K562 (cell line): ENCODE measurements around the gene TDRD3. TPM values are rescaled to one million over a fixed set of nuclear protein-coding genes. Genes with fewer than 3 reads are reported as not detected.

ENCODE experiments used
- ATAC-seq: fragments of 200-7000 bp; cut with Tn5 transposase; 3 replicates; pipeline ENCODE4 v1.9.1; 2020; ENCODE audit warnings: moderate library complexity
- BruUV-seq: library from RNA; stranded (reverse); fragments of 400-500 nt; replicated peaks from 2 replicates; lab custom pipeline; 2021; lab: Mats Ljungman, UMichigan
- CTCF ChIA-PET: fragments of 300-600 bp; formaldehyde crosslinking; extraction: SDS; loops from one replicate; lab custom pipeline; 2021; ENCODE audit warnings: low intra/inter-chr PET ratio; lab: Yijun Ruan, JAX
- POLR2A ChIA-PET: fragments of 300-600, 350-650 bp; sonication (Branson Sonifier 250); formaldehyde crosslinking; extraction: SDS; loops from one replicate; lab custom pipeline; 2021; ENCODE audit warnings: antibody characterized with exemption, inconsistent platforms; lab: Yijun Ruan, JAX
- DNase-seq, 4 experiments: peaks; one replicate each; pipeline versions ENCODE4 v3.0.0 to v3.0.0-alpha.2; 2011 to 2018; ENCODE audit warnings: low spot score in 3 of 4, mixed read lengths in 3 of 4; ENCODE audit errors: extremely low read depth in 1 of 4
- FAIRE-seq: peaks from 2 replicates; lab custom pipeline; 2011; peaks lifted over from hg19 to GRCh38; lab: Jason Lieb, UNC
- H2AFZ ChIP-seq: 2 replicates; pipeline ENCODE4 v1.6.0; 2011; ENCODE audit warnings: low read depth, low read length, control low read depth, inconsistent platforms
- H3K27ac ChIP-seq: fragments of 200-600 bp; 3 replicates; pipeline ENCODE4 v1.8.0; 2011; ENCODE audit warnings: low read depth, mild to moderate bottlenecking, control low read depth, inconsistent platforms, low read length, moderate library complexity, mixed read lengths; ENCODE audit errors: extremely low read depth
- H3K27me3 ChIP-seq, 2 experiments: fragments of 300-600 bp in 1 of 2; 2 replicates in 1 of 2; 3 replicates in 1 of 2; pipeline versions ENCODE4 v1.6.0 to v1.8.0; 2011; ENCODE audit warnings: inconsistent platforms in 2 of 2, low read length in 2 of 2, mild to moderate bottlenecking in 1 of 2, mixed read lengths in 1 of 2, moderate library complexity in 1 of 2; ENCODE audit not compliant: control insufficient read depth in 2 of 2, insufficient read depth in 2 of 2
- H3K36me3 ChIP-seq: fragments of 300-600 bp; 3 replicates; pipeline ENCODE4 v1.8.0; 2011; ENCODE audit warnings: mild to moderate bottlenecking, low read length, inconsistent platforms; ENCODE audit not compliant: control insufficient read depth, insufficient read depth
- H3K4me1 ChIP-seq, 2 experiments: fragments of 200-600 bp in 1 of 2; replicated peaks in 1 of 2; 2 replicates in 1 of 2; 3 replicates in 1 of 2; pipeline versions ENCODE4 v1.5.1 to v1.8.0; 2011; ENCODE audit warnings: inconsistent platforms in 2 of 2, low read length in 2 of 2, mild to moderate bottlenecking in 1 of 2, mixed read lengths in 1 of 2, moderate library complexity in 1 of 2; ENCODE audit not compliant: control insufficient read depth in 2 of 2, insufficient read depth in 2 of 2
- H3K4me2 ChIP-seq: 2 replicates; pipeline ENCODE4 v1.6.1; 2011; ENCODE audit warnings: low read length, control low read depth, inconsistent platforms, mixed read lengths; ENCODE audit not compliant: insufficient read depth
- H3K4me3 ChIP-seq: fragments of 200-600 bp; sonication (generic), shearing (Covaris generic); 2 replicates; pipeline ENCODE4 v1.5.1; 2016; ENCODE audit warnings: control low read depth, inconsistent platforms
- H3K79me2 ChIP-seq: fragments of 200-600 bp; 3 replicates; pipeline ENCODE4 v1.8.0; 2011; ENCODE audit warnings: low read length, inconsistent platforms; ENCODE audit not compliant: control insufficient read depth, insufficient read depth
- H3K9ac ChIP-seq, 2 experiments: 2 replicates each; pipeline versions ENCODE4 v1.6.0 to v1.6.1; 2011; ENCODE audit warnings: low read depth in 2 of 2, low read length in 2 of 2, control low read depth in 1 of 2, inconsistent platforms in 1 of 2, mild to moderate bottlenecking in 1 of 2, mixed read lengths in 1 of 2; ENCODE audit not compliant: insufficient read depth in 1 of 2
- H3K9me1 ChIP-seq: one replicate; pipeline ENCODE4 v1.6.0; 2011; ENCODE audit warnings: inconsistent platforms, mild to moderate bottlenecking, low read length, moderate library complexity; ENCODE audit not compliant: control insufficient read depth, insufficient read depth
- H3K9me3 ChIP-seq: replicated peaks from 2 replicates; pipeline ENCODE4 v1.5.1; 2011; ENCODE audit warnings: low read depth, low read length, inconsistent platforms; ENCODE audit not compliant: control insufficient read depth, insufficient read depth
- H4K20me1 ChIP-seq: replicated peaks from 2 replicates; pipeline ENCODE4 v1.6.1; 2011; ENCODE audit warnings: low read length, inconsistent platforms, mixed read lengths; ENCODE audit not compliant: control insufficient read depth, insufficient read depth
- BHLHE40 ChIP-seq: IDR thresholded peaks from 2 replicates; pipeline ENCODE4 v1.6.1; 2011; ENCODE audit warnings: low read length, improper control_type of control experiment
- GMEB1 ChIP-seq: fragments of 250-450 bp; sonication (Bioruptor Pico); IDR thresholded peaks from 2 replicates; pipeline ENCODE4 v1.4.0; 2020; ENCODE audit warnings: mild to moderate bottlenecking
- HNRNPLL ChIP-seq: fragments of 200-400 bp; formaldehyde crosslinking; IDR thresholded peaks from 2 replicates; pipeline ENCODE4 v1.6.1; 2017; ENCODE audit warnings: low read length, low read depth, mild to moderate bottlenecking; ENCODE audit not compliant: poor library complexity, severe bottlenecking
- JUNB ChIP-seq: fragments of 450-650 bp; formaldehyde crosslinking; conservative IDR thresholded peaks from 2 replicates; pipeline ENCODE4 v1.4.0; 2020; ENCODE audit warnings: mild to moderate bottlenecking
- POLR2AphosphoS2 ChIP-seq: IDR thresholded peaks from 2 replicates; pipeline ENCODE4 v1.6.1; 2012; ENCODE audit warnings: low read length, improper control_type of control experiment
- RB1 ChIP-seq: fragments of 450-650 bp; IDR thresholded peaks from 2 replicates; pipeline ENCODE4 v1.6.1; 2017; ENCODE audit warnings: low read depth, mild to moderate bottlenecking
- SNIP1 ChIP-seq: fragments of 450-650 bp; IDR thresholded peaks from 2 replicates; pipeline ENCODE4 v1.7.1; 2017; ENCODE audit warnings: low read depth, mild to moderate bottlenecking
- ZFX ChIP-seq: sonication (generic); formaldehyde crosslinking; IDR thresholded peaks from 2 replicates; pipeline ENCODE4 v1.8.0; 2022; ENCODE audit warnings: mild to moderate bottlenecking, missing genetic modification reagents, moderate library complexity
- ZNF277 ChIP-seq: fragments of 250-450 bp; sonication (Bioruptor Pico); IDR thresholded peaks from 2 replicates; pipeline ENCODE4 v1.8.0; 2022; ENCODE audit warnings: inconsistent platforms, mild to moderate bottlenecking, moderate library complexity, borderline replicate concordance
- ZSCAN32 ChIP-seq: fragments of 450-650 bp; formaldehyde crosslinking; IDR thresholded peaks from 2 replicates; pipeline ENCODE4 v1.4.0; 2020; ENCODE audit warnings: mild to moderate bottlenecking, moderate library complexity
- WGBS: fragments of 100-300 bp; shearing (Covaris generic); methylation state at CpG from one replicate; pipeline ENCODE4 v1.1.6; 2016; ENCODE audit warnings: low coverage, mixed read lengths; ENCODE audit not compliant: insufficient coverage; ENCODE audit errors: missing lambda C conversion rate; 5-methylcytosine and 5-hydroxymethylcytosine counted together
- in situ Hi-C: fragments of 300-500 bp; cut with MboI; formaldehyde crosslinking; loops from 4 replicates; pipeline ENCODE4 v1.15.0; 2018; ENCODE audit warnings: inconsistent platforms, mixed read lengths
- intact Hi-C: fragments of 100-400 bp; cut with micrococcal nuclease; formaldehyde crosslinking; loops from 2 replicates; pipeline ENCODE4 v1.14.2; 2022
- polyA plus RNA-seq, 8 experiments: library from polyadenylated mRNA; depleted of rRNA in 4 of 8; stranded (reverse) in 5 of 8; unstranded in 3 of 8; fragments of >200 nt; fragmentation: Nextera tagmentation in 2 of 8; fragmentation: Illumina TruSeq in 1 of 8; extraction: Ambion mirVana in 2 of 8; extraction: Trizol in 1 of 8; gene quantifications; 2 replicates each; pipeline versions ENCODE4 v1.2.1 to v1.2.3, GENCODE V29; 2011 to 2014; ENCODE audit warnings: inconsistent platforms in 1 of 8, missing spikeins in 1 of 8
- total RNA-seq, 7 experiments: library from RNA; depleted of rRNA in 6 of 7; stranded (reverse); fragments of >200 nt in 6 of 7; fragmentation: Illumina TruSeq in 2 of 7; extraction: Trizol in 2 of 7; gene quantifications; 2 replicates each; pipeline versions ENCODE4 v1.2.1 to v1.2.3, GENCODE V29; 2011 to 2021; ENCODE audit warnings: low replicate concordance in 1 of 7
- TF ChIP-seq, protein P1 (sequence below): fragments of 450-650 bp; formaldehyde crosslinking; IDR thresholded peaks from 2 replicates; pipeline ENCODE4 v1.4.0; 2020; ENCODE audit warnings: mild to moderate bottlenecking, mixed read lengths

The TDRD3 gene
- total and polyA plus RNA-seq, 9 of the 15 experiments (the other 6 are each of a cell fraction or from before 2014, with no cell fraction given): 3.6 to 16.4 (median 9.5) TPM

- Histone ChIP-seq H2AFZ (no peak overlapping the region), H3K9me3 (no peaks in the 10 kb centered on the region), H3K27ac (no peak overlapping the region), H3K27me3 (no peaks in the 10 kb centered on the region), H4K20me1 (no peaks in the 10 kb centered on the region), H3K9ac (no peak overlapping the region), H3K4me2 (no peak overlapping the region), H3K9me1 (no peaks in the 10 kb centered on the region), H3K4me1 (no peaks in the 10 kb centered on the region), H3K79me2 (no peaks in the 10 kb centered on the region), H3K36me3 (no peaks in the 10 kb centered on the region), H3K4me3 (no peak overlapping the region)
- WGBS: 4% methylated on average over 2 of the region's 2 CpGs
- no peak for DNase-seq
- CTCF ChIA-PET: no interaction called here
- no peak for ATAC-seq
- POLR2A ChIA-PET: no interaction called here
- no TSS peak for BruUV-seq
- intact Hi-C loops: no loop called here
- no peak for FAIRE-seq
- in situ Hi-C loops: no loop called here
- TF ChIP-seq ZFX (CRISPR knock-in tag) (no peak), BHLHE40 (no peak), ZNF277 (CRISPR knock-in tag) (no peak), RB1 (no peak), SNIP1 (no peak), HNRNPLL (no peak), POLR2AphosphoS2 (no peak), GMEB1 (CRISPR knock-in tag) (no peak), ZSCAN32 (CRISPR knock-in tag) (no peak), JUNB (no peak)
- TF ChIP-seq, protein P1, sequence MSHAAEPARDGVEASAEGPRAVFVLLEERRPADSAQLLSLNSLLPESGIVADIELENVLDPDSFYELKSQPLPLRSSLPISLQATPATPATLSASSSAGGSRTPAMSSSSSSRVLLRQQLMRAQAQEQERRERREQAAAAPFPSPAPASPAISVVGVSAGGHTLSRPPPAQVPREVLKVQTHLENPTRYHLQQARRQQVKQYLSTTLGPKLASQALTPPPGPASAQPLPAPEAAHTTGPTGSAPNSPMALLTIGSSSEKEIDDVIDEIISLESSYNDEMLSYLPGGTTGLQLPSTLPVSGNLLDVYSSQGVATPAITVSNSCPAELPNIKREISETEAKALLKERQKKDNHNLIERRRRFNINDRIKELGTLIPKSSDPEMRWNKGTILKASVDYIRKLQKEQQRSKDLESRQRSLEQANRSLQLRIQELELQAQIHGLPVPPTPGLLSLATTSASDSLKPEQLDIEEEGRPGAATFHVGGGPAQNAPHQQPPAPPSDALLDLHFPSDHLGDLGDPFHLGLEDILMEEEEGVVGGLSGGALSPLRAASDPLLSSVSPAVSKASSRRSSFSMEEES (CRISPR knock-in tag): no peak
Observed at GRCh38 chr13:60603049-60603448, 206.0 kb downstream of the TDRD3 start.
